GM12891 (cell line): Measurements from ENCODE around the gene TACR2.
A peak's percentile ranks its signal among the peaks of the same experiment; 100 is the strongest.
"Not testable (repeated sequence)": the region's sequence is repeated elsewhere in the genome, so short reads cannot be mapped to it uniquely, and the experiment has no call there.

Experiments
- DNase-seq: peaks from one replicate; pipeline ENCODE4 v3.0.0; 2011; ENCODE audit warnings: low spot score; ENCODE audit not compliant: insufficient read length
- FAIRE-seq: peaks from 2 replicates; lab custom pipeline; 2011; peaks lifted over from hg19 to GRCh38; lab: Jason Lieb, UNC
- PAX5 ChIP-seq: IDR thresholded peaks from 2 replicates; pipeline ENCODE4 v1.6.1; 2011; ENCODE audit warnings: low read length, moderate library complexity, mild to moderate bottlenecking; ENCODE audit not compliant: insufficient read depth, severe bottlenecking
- POLR2A ChIP-seq: IDR thresholded peaks from 2 replicates; pipeline ENCODE4 v1.6.1; 2011; ENCODE audit warnings: low read depth, low read length, control low read depth
- POLR2AphosphoS5 ChIP-seq: IDR thresholded peaks from 2 replicates; pipeline ENCODE4 v1.6.1; 2011; ENCODE audit warnings: low read depth, low read length, control low read depth
- POU2F2 ChIP-seq: IDR thresholded peaks from 2 replicates; pipeline ENCODE4 v1.6.1; 2011; ENCODE audit warnings: low read depth, mild to moderate bottlenecking, control low read depth, low read length, moderate library complexity
- SPI1 ChIP-seq: IDR thresholded peaks from 2 replicates; pipeline ENCODE4 v1.6.1; 2011; ENCODE audit warnings: low read depth, low read length, control low read depth
- TAF1 ChIP-seq: IDR thresholded peaks from 2 replicates; pipeline ENCODE4 v1.6.1; 2011; ENCODE audit warnings: low read depth, low read length, control low read depth

Gene TACR2

GRCh38 chr10:69459101-69459790, 42.5 kb upstream of the TACR2 start:
- FAIRE-seq = no peak
- no peak for DNase-seq
- TF ChIP-seq SPI1 = no peak

GRCh38 chr10:69458430-69459100, 41.8 kb upstream of the TACR2 start:
- TF ChIP-seq POLR2AphosphoS5 (no peak), PAX5 (no peak), POLR2A (no peak), TAF1 (no peak), POU2F2 (no peak), SPI1 (no peak)
- FAIRE-seq (no peak), DNase-seq (no peak)

DNA sequence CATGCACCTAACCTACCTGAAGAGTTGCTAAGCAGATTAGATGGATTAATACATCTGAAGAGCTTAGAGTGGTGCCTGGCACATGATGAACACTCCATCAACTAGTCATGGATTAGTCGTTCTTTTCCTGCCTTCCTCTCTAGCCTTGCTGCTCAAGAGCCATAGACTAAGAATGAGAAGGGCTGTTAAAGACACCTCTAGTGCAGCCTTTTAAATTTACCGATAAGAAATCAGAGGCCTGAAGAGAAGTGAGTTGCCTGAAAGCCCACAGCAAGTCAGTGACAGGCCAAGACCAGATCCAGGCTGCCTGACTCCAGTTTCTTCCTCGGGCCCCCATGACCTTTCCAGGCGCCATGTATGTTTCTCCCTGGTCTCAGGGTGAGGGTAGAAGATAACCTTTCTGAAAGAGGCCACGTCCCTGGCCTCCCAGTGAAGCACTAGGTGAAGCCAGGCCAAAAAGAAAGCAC, 41.1 kb upstream of the TACR2 start:
- no peak for DNase-seq
- FAIRE-seq = no peak
- no peak for TF ChIP-seq POU2F2
- TF ChIP-seq TAF1 = no peak
- no peak for TF ChIP-seq POLR2A
- TF ChIP-seq PAX5 = no peak
- TF ChIP-seq POLR2AphosphoS5 = no peak

DNA sequence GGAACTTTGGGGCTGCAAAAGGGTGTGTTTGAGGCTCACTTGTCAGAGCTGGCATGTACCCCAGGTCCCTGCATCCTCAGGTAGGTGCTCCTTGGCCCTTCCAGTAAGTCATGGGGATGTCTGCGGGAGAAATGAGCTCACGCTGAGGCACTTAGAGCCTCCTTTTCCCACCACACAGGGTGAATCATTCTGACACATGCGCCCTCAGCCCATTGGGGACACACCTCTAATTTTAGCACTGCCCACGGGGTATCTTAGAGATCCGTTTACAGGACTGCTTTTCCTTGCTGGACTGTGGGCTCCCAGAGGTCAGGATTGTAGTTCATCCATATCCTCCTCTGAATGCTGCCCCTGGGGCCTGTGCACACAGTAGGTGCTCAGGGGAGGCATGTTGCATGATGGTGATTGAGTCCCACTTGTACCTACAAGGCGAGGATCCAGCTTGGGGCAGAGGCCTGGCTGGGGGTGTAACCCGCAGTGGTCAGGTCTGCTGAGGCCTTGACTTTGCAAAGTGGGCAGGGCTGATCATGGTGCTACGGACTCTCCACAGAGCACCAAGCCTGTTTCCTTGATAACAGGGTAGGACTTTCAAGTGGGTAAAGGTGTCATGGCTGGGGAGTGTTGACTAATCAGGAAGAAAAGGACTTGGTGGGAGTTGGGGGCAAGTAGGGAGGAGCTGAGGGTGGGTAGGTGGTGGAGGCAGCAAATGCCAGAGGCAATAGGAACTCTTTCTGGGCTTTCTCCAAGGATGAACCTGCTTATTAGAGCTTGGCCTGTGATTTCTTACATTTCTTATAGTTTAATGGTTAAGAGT, 40.4 kb upstream of the TACR2 start:
- FAIRE-seq (no peak), DNase-seq (no peak)
- TF ChIP-seq POLR2A = no peak
- TF ChIP-seq POU2F2 = no peak
- no peak for TF ChIP-seq SPI1
- no peak for TF ChIP-seq POLR2AphosphoS5

GRCh38 chr10:69455006-69455763, 38.5 kb upstream of the TACR2 start:
- TF ChIP-seq POU2F2 = no peak
- TF ChIP-seq POLR2A = no peak
- TF ChIP-seq POLR2AphosphoS5 = no peak
- TF ChIP-seq SPI1 = no peak
- TF ChIP-seq PAX5 = no peak
- TF ChIP-seq TAF1 = no peak
- DNase-seq (no peak), FAIRE-seq (no peak)

DNA sequence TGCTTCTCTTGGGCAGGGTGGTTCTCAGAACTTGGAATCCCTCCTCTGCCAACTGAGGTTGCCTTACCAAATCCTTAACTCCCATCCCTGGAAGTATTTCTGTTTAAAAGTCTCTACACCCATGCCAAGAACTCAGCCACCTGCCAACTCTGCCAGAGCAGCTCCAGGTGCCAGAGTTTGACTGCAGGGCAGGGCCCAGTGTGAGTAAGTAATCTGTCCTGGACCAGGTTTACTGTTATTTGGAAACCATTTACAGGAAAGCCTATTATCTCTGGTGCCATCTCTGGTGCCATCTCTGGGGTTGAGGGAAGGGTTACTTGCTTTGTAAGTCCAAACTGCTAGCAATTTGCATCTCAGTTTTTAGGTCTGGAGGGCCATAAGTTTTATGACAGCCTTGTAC, 37.1 kb upstream of the TACR2 start:
- DNase-seq = no peak
- TF ChIP-seq PAX5 = no peak
- no peak for TF ChIP-seq POLR2AphosphoS5
- no peak for TF ChIP-seq POLR2A
- no peak for TF ChIP-seq SPI1
- no peak for TF ChIP-seq POU2F2
- no peak for TF ChIP-seq TAF1
- no peak for FAIRE-seq

DNA sequence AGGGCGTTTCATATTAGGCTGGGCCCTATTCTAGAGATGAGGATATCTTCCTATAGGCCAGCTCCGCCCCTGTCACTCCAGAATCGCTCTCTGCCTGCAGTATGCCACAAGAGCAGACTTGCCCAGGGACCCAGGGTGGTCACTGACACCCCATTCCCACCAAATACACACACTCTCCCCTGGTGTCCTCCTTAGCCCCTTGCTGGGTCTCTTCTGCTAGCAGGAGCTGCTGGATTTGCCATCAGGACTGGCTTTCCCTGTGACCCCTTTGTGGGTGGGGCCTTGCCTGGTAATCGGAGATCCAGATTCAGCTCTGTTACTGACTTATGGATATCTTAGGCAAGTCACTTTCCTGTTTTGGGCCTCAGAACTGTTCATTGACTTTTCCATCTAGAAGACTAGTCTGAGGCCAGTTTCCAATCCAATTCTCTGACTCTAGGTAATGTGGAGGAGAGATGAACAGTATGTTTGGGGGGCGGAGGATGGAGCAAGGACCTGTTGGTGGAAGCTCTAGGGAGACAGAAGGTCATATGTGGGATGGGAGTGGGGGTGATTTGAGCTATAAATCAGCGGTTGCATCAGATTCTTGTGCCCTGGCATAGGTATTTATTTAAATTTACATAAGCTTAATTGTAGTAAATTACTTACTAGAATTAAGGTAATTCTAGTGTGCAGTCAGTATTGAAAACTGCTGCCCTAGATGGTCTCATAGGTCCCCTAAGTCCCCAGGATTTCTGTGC, 36.1 kb upstream of the TACR2 start:
- TF ChIP-seq POLR2AphosphoS5 (no peak), TAF1 (no peak), PAX5 (no peak)
- no peak for DNase-seq
- no peak for FAIRE-seq

DNA sequence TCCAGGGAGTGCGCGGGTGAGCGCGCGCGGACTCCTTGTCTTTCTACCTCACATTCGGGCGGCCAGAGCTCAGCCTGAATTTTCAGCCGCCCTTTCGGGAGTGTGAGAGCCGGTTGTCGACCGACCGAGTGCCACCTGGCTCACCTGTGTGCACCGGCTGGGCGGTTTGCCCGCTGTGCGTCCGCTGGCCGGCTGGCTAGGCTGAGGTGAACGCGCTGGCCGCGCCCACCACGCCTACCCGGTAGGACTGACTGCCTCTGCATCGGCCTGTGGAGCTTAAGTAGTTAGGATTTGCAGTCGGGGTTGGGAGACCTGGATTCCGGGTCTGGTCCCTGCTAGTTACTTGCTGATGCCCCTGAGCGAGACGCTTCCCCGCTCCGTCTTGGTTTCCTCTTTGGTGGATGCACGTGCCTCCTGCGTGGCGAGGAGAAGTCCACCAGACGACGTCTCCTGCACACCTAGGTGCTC, 35.1 kb upstream of the TACR2 start:
- no peak for TF ChIP-seq POLR2A
- TF ChIP-seq PAX5 = no peak
- TF ChIP-seq SPI1 = no peak
- TF ChIP-seq POU2F2 = no peak
- TF ChIP-seq TAF1 = no peak
- TF ChIP-seq POLR2AphosphoS5 = no peak
- DNase-seq = no peak
- FAIRE-seq = no peak

GRCh38 chr10:69451209-69451783, 34.6 kb upstream of the TACR2 start, which contains the start of gene TSPAN15:
TSPAN15 (plus strand) TSS chr10:69451465; CDS start chr10:69451595, 130 bp downstream.
- TF ChIP-seq TAF1 = no peak
- TF ChIP-seq SPI1 = no peak
- no peak for TF ChIP-seq POLR2A
- TF ChIP-seq PAX5 = no peak
- TF ChIP-seq POU2F2 = no peak
- TF ChIP-seq POLR2AphosphoS5 = no peak
- FAIRE-seq = no peak
- DNase-seq = peak; percentile 84

GRCh38 chr10:69450395-69450794, 33.7 kb upstream of the TACR2 start:
- not testable (repeated sequence) for FAIRE-seq, DNase-seq
